Aorta (tissue), 5 donors: ENCODE measurements around the gene EPHB4. TPM values are rescaled to one million over a fixed set of nuclear protein-coding genes. Genes with fewer than 3 reads are reported as not detected.

Experiments
- ATAC-seq: fragments of 200-7000 bp; cut with Tn5 transposase; one replicate; pipeline ENCODE4 v1.9.1; 2022; ENCODE audit warnings: moderate library complexity; ENCODE audit not compliant: low FRiP score
- DNase-seq, 2 donors: peaks; one replicate each; pipeline ENCODE4 v3.0.0-alpha.2; 2020
- H3K27ac ChIP-seq, 2 donors: one replicate each; pipeline ENCODE4 v1.5.1; 2013; ENCODE audit warnings: low read length in 2 of 2, mild to moderate bottlenecking in 2 of 2, moderate library complexity in 2 of 2, control low read depth in 1 of 2, inconsistent platforms in 1 of 2, low read depth in 1 of 2
- H3K27me3 ChIP-seq, 2 donors: one replicate each; pipeline ENCODE4 v1.6.1; 2013; ENCODE audit warnings: control low read depth in 1 of 2, low read length in 1 of 2, mild to moderate bottlenecking in 1 of 2, moderate library complexity in 1 of 2; ENCODE audit not compliant: insufficient read depth in 2 of 2, control insufficient read depth in 1 of 2
- H3K36me3 ChIP-seq, 2 donors: one replicate each; pipeline ENCODE4 v1.6.1; 2013; ENCODE audit warnings: control low read depth in 1 of 2, low read length in 1 of 2, mild to moderate bottlenecking in 1 of 2; ENCODE audit not compliant: insufficient read depth in 2 of 2, control insufficient read depth in 1 of 2
- H3K4me1 ChIP-seq, 2 donors: one replicate each; pipeline ENCODE4 v1.6.1; 2013; ENCODE audit warnings: low read length in 2 of 2, control low read depth in 1 of 2, mild to moderate bottlenecking in 1 of 2, moderate library complexity in 1 of 2; ENCODE audit not compliant: insufficient read depth in 2 of 2, control insufficient read depth in 1 of 2
- H3K4me3 ChIP-seq, 2 donors: one replicate each; pipeline ENCODE4 v1.5.1; 2013; ENCODE audit warnings: low read length in 2 of 2, control low read depth in 1 of 2, mild to moderate bottlenecking in 1 of 2
- H3K9me3 ChIP-seq: one replicate; pipeline ENCODE4 v1.6.1; 2013; ENCODE audit warnings: mild to moderate bottlenecking, low read length; ENCODE audit not compliant: control insufficient read depth
- WGBS, 2 donors: extraction: QIAGEN DNeasy Blood & Tissue Kit; methylation state at CpG; one replicate each; pipeline ENCODE4 v1.1.7; 2013; 5-methylcytosine and 5-hydroxymethylcytosine counted together
- intact Hi-C, 2 donors: fragments of 100-400 bp; cut with DNase I; formaldehyde crosslinking; loops; one replicate each; pipeline versions ENCODE4 v1.14.2 to v1.15.0; 2022
- polyA plus RNA-seq, 2 donors: library from polyadenylated mRNA; stranded (reverse); fragments of 200-250 nt; gene quantifications; one replicate each; pipeline ENCODE4 v1.2.3, GENCODE V29; 2013
- total RNA-seq, 2 donors: library from RNA; stranded (reverse); fragmentation: NEBNext Ultra II Directional; extraction: Animal tissue kit (Norgen Biotek cat#: 25700); gene quantifications; one replicate each; pipeline ENCODE4 v1.2.1, GENCODE V29; 2021
- donor health status: healthy with polysubstance abuse.
- donor health status: Bipolar disorder and iron deficiency.
- donor health status: DM: no; HTN: no; CAD: no.
- donor health status: DM: no; HTN: no; CAD: no.
- donor health status: DM: yes; HTN: yes; CAD: no.

The EPHB4 gene
- total and polyA plus RNA-seq, 4 donors = 4.3 to 71.6 (median 24.7) TPM

GRCh38 chr7:100789055-100789454 lies 38.3 kb downstream of the EPHB4 start:
- H3K9me3 ChIP-seq = peaks cover 6% of the 10 kb centered on the region
- ATAC-seq (no peak), DNase-seq (no peak)
- no peaks in the 10 kb centered on the region for H3K27me3 ChIP-seq
- no peak overlapping the region for H3K27ac ChIP-seq
- no peak overlapping the region for H3K4me3 ChIP-seq
- no peaks in the 10 kb centered on the region for H3K4me1 ChIP-seq
- intact Hi-C loops = no loop called here
- 43% methylated on average over 9 of the region's 9 CpGs for WGBS, 2 donors
- no peaks in the 10 kb centered on the region for H3K36me3 ChIP-seq

GRCh38 chr7:100786323-100786722 lies 41.0 kb downstream of the EPHB4 start:
- H3K9me3 ChIP-seq = peaks cover 8% of the 10 kb centered on the region
- H3K27ac ChIP-seq = no peak overlapping the region
- intact Hi-C loops = no loop called here
- no peaks in the 10 kb centered on the region for H3K4me1 ChIP-seq
- 94 to 100% methylated on average over 1 of the region's 1 CpG for WGBS, 2 donors
- no peaks in the 10 kb centered on the region for H3K27me3 ChIP-seq
- DNase-seq (no peak), ATAC-seq (no peak)
- no peaks in the 10 kb centered on the region for H3K36me3 ChIP-seq
- no peak overlapping the region for H3K4me3 ChIP-seq

- Histone ChIP-seq H3K9me3 (peaks cover 8% of the 10 kb centered on the region), H3K27me3 (no peaks in the 10 kb centered on the region), H3K4me3 (no peak overlapping the region), H3K27ac (no peak overlapping the region), H3K4me1 (no peaks in the 10 kb centered on the region), H3K36me3 (no peaks in the 10 kb centered on the region)
- intact Hi-C loops = no loop called here
- DNase-seq = no peak
- 37 to 42% methylated on average over 17 of the region's 17 CpGs for WGBS, 2 donors
- peak; percentile 36 for ATAC-seq
Measured at GRCh38 chr7:100785878-100786277, 41.4 kb downstream of the EPHB4 start.

- H3K27ac ChIP-seq = no peak overlapping the region
- ATAC-seq (no peak), DNase-seq (no peak)
- no peak overlapping the region for H3K4me3 ChIP-seq
- no peaks in the 10 kb centered on the region for H3K27me3 ChIP-seq
- no peaks in the 10 kb centered on the region for H3K4me1 ChIP-seq
- intact Hi-C loops = no loop called here
- 96 to 98% methylated on average over 2 of the region's 2 CpGs for WGBS, 2 donors
- H3K36me3 ChIP-seq = no peaks in the 10 kb centered on the region
- H3K9me3 ChIP-seq = peaks cover 8% of the 10 kb centered on the region
Measured at GRCh38 chr7:100783804-100784203, 43.5 kb downstream of the EPHB4 start.

GRCh38 chr7:100781255-100781654 lies 46.1 kb downstream of the EPHB4 start:
- 26 to 31% methylated on average over 7 of the region's 7 CpGs for WGBS, 2 donors
- DNase-seq = no peak
- no peak for ATAC-seq
- H3K4me1 ChIP-seq = no peaks in the 10 kb centered on the region
- intact Hi-C loops = no loop called here
- no peak overlapping the region for H3K4me3 ChIP-seq
- H3K27ac ChIP-seq = no peak overlapping the region
- no peaks in the 10 kb centered on the region for H3K36me3 ChIP-seq
- H3K9me3 ChIP-seq = peaks cover 8% of the 10 kb centered on the region
- no peaks in the 10 kb centered on the region for H3K27me3 ChIP-seq

GRCh38 chr7:100779359-100779758 lies 48.0 kb downstream of the EPHB4 start:
- no peak overlapping the region for H3K4me3 ChIP-seq
- WGBS, 2 donors = 40 to 47% methylated on average over 9 to 17 of the region's 17 CpGs
- no peak for ATAC-seq

DNA sequence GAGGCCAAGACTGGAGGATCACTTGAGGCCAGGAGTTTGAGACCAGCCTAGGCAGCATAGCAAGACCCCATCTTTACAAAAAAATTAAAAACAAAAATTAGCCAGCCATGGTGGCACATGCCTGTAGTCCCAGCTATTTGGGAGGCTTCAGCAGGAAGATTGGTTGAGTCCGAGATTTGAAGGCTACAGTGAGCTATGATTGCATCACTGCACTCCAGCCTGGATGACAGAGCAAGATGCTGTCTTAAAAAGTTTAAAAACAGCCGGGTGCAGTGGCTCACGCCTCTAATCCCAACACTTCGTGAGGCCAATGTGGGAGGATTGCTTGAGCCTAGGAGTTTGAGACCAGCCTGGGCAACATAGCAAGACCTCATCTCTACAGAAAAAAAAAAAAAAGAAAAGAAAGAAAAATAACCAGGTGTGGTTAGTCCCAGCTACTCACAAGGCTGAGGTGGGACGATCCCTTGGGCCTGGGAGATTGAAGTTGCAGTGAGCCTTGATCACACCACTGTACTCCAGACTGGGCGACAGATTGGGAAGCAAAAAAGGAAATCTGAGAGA lies 49.2 kb downstream of the EPHB4 start:
- Histone ChIP-seq H3K27ac (no peak overlapping the region), H3K4me1 (no peaks in the 10 kb centered on the region), H3K9me3 (peaks cover 1% of the 10 kb centered on the region), H3K4me3 (no peak overlapping the region), H3K36me3 (no peaks in the 10 kb centered on the region), H3K27me3 (no peaks in the 10 kb centered on the region)
- intact Hi-C loops = no loop called here
- DNase-seq (no peak), ATAC-seq (no peak)
- WGBS, 2 donors = 83 to 84% methylated on average over 6 of the region's 6 CpGs

More at GRCh38 chr7:100779359-100779758, 48.0 kb downstream of the EPHB4 start:
- H3K27ac ChIP-seq = no peak overlapping the region
- DNase-seq = no peak
- peaks cover 4% of the 10 kb centered on the region for H3K9me3 ChIP-seq
- intact Hi-C loops = no loop called here
- H3K36me3 ChIP-seq = no peaks in the 10 kb centered on the region
- H3K27me3 ChIP-seq = no peaks in the 10 kb centered on the region
- no peaks in the 10 kb centered on the region for H3K4me1 ChIP-seq

DNA sequence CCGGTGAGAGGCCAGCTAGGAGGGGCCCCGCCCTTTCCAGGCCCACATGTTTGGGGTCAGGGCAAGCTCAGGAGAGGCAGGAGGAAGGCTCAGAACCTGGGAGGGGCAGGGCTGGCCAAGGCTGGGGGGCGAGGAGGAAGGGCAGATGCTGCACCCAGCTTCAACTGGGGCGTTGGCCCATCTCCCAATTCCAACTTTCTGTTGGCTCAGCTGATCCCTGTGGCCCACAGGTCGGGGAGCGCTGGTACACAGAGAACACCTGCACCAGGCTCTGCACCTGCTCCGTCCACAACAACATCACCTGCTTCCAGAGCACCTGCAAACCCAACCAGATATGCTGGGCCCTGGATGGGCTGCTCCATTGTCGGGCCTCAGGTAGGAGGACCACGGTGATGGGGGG lies 53.8 kb downstream of the EPHB4 start:
- no peaks in the 10 kb centered on the region for H3K36me3 ChIP-seq
- intact Hi-C loops = no loop called here
- ATAC-seq (no peak), DNase-seq (no peak)
- 88 to 90% methylated on average over 9 of the region's 9 CpGs for WGBS, 2 donors
- H3K27ac ChIP-seq = no peak overlapping the region
- H3K4me1 ChIP-seq = no peaks in the 10 kb centered on the region
- no peaks in the 10 kb centered on the region for H3K27me3 ChIP-seq
- peaks cover 1% of the 10 kb centered on the region for H3K9me3 ChIP-seq
- H3K4me3 ChIP-seq = no peak overlapping the region

- ATAC-seq (no peak), DNase-seq (no peak)
- Histone ChIP-seq H3K4me3 (no peak overlapping the region), H3K9me3 (no peaks in the 10 kb centered on the region), H3K4me1 (no peaks in the 10 kb centered on the region), H3K27ac (no peak overlapping the region), H3K27me3 (no peaks in the 10 kb centered on the region), H3K36me3 (no peaks in the 10 kb centered on the region)
- intact Hi-C loops = no loop called here
- WGBS, 2 donors = 73 to 81% methylated on average over 7 of the region's 7 CpGs
Measured at GRCh38 chr7:100768784-100769183, 58.5 kb downstream of the EPHB4 start.
